Stimulated activated CD8-positive, alpha-beta memory T cell treated with anti-CD3 and anti-CD28 coated beads, Interleukin-12 subunit alpha, Interleukin-12 subunit beta, amount 100 ng/mL, for 4 hours (primary cell): Measurements from ENCODE around the gene TACC2.
"Not testable (repeated sequence)": the region's sequence is repeated elsewhere in the genome, so short reads cannot be mapped to it uniquely, and the experiment has no call there.

ENCODE experiments used
- DNase-seq: peaks from one replicate; pipeline ENCODE4 v3.0.0-alpha.2; 2020; ENCODE audit warnings: low read depth

TACC2 gene

GRCh38 chr10:122057841-122058413 is 69.0 kb downstream of the TACC2 start:
- no peak for DNase-seq

GRCh38 chr10:122060250-122060649 is 71.3 kb downstream of the TACC2 start:
- DNase-seq, result no peak

GRCh38 chr10:122062831-122063674 is 74.1 kb downstream of the TACC2 start:
- DNase-seq, result no peak

GRCh38 chr10:122066337-122066939 is 77.5 kb downstream of the TACC2 start:
- not testable (repeated sequence) for DNase-seq

- no peak for DNase-seq
These were observed 79.9 kb downstream of the TACC2 start for GRCh38 chr10:122068844-122069243.

GRCh38 chr10:122072491-122072890 is 83.5 kb downstream of the TACC2 start:
- DNase-seq, result no peak

- no peak for DNase-seq
These were observed 84.5 kb downstream of the TACC2 start for GRCh38 chr10:122073508-122073907.

- no peak for DNase-seq
These were observed 86.2 kb downstream of the TACC2 start for GRCh38 chr10:122075171-122075570.

- not testable (repeated sequence) for DNase-seq
These were observed 86.9 kb downstream of the TACC2 start for GRCh38 chr10:122075876-122076275.

GRCh38 chr10:122077311-122077875 is 88.4 kb downstream of the TACC2 start:
- no peak for DNase-seq

- DNase-seq, result no peak
These were observed 89.4 kb downstream of the TACC2 start for GRCh38 chr10:122078326-122078725.

GRCh38 chr10:122078965-122079795 is 90.2 kb downstream of the TACC2 start:
- DNase-seq, result no peak

- DNase-seq, result no peak
These were observed 93.9 kb downstream of the TACC2 start for GRCh38 chr10:122082616-122083477.

GRCh38 chr10:122083478-122084025 is 94.6 kb downstream of the TACC2 start:
- no peak for DNase-seq

GRCh38 chr10:122084286-122085041 is 95.5 kb downstream of the TACC2 start:
- DNase-seq, result no peak

- no peak for DNase-seq
These were observed 96.5 kb downstream of the TACC2 start for GRCh38 chr10:122085423-122085911.

GRCh38 chr10:122086416-122087240 is 97.7 kb downstream of the TACC2 start:
- DNase-seq, result no peak

- no peak for DNase-seq
These were observed 98.5 kb downstream of the TACC2 start for GRCh38 chr10:122087436-122087835.
